GM18502 (cell line): ENCODE results near the gene RAN.
"Not testable (repeated sequence)": the region's sequence is repeated elsewhere in the genome, so short reads cannot be mapped to it uniquely, and the experiment has no call there.

Experiments used
- ATAC-seq: cut with Tn5 transposase; IDR thresholded peaks from one replicate; pipeline ENCODE4 v1.9.1; 2021; ENCODE audit warnings: mild to moderate bottlenecking; ENCODE audit not compliant: unreplicated experiment, poor library complexity

RAN gene

DNA sequence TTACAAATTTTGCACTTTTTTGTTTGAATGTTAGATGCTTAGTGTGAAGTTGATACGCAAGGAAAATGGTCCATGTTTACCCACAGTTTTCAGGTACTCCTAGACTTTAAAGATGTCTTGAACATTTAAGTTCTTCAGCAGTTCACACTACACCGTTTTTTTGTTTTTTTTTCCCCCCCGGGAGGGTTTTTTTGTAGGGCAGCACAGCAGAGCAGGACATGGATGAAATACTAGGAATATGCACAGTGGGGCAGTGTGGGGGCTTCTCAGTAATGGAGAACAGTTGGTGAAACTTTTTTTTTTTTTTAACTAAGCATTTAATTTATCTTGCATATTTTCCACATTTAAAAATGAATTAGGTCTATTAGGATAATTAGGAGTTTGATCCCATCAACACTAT is 4.9 kb downstream of the RAN start:
- ATAC-seq = no peak

GRCh38 chr12:130877333-130877732 is 5.5 kb downstream of the RAN start:
- no peak for ATAC-seq

DNA sequence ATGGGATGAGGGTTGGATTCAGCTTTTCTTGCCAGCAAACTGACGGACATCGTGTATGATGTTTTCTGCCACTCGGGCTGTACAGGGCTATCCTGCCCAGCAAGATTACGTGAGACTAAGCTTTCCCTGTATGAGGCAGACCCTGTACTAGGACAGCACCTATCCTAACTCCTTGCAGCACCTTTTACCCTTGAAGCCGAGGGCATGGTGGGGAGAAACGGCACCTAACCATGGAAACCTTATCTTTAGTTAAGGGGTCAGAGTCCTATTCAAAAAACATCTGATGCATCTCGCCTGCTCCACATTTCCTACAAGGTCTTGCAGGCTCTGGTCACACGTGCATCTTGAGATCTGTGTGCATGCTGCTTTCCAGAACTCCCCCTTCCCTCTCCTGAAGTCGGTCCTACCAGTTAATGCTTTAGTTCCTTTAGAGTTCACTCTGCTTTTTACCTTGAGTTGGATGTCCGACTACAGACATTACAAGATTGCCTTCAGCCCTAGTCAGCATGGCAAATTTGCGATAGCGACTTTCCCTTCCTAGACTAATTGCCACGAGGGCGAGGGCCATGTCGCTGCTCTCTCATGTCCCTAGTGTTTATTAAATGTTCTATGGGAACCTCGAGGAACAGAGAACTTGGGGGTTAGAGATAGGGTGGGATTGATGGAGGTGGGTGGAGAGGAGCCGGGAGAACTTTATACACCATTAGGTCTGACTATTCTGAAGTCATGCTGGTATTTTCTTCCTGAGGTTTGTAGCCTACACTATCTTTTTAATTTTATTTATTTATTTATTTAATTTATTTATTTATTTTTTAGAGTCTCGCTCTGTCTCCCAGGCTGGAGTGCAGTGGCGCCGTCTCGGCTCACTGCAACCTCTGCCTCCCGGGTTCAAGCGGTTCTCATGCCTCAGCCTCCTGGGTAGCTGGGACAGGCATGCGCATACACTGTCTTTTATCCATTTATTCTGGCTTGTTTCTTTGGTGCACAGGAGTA is 6.6 kb downstream of the RAN start:
- ATAC-seq = no peak

- ATAC-seq = peak; percentile 83
Observed at GRCh38 chr12:130879212-130879686, 7.4 kb downstream of the RAN start.

GRCh38 chr12:130879781-130880389 is 8.0 kb downstream of the RAN start:
- ATAC-seq = peak; percentile 14

- ATAC-seq = peak; percentile 61
Observed at GRCh38 chr12:130880411-130880885, 8.6 kb downstream of the RAN start.

GRCh38 chr12:130881046-130881445 is 9.2 kb downstream of the RAN start:
- ATAC-seq = no peak

DNA sequence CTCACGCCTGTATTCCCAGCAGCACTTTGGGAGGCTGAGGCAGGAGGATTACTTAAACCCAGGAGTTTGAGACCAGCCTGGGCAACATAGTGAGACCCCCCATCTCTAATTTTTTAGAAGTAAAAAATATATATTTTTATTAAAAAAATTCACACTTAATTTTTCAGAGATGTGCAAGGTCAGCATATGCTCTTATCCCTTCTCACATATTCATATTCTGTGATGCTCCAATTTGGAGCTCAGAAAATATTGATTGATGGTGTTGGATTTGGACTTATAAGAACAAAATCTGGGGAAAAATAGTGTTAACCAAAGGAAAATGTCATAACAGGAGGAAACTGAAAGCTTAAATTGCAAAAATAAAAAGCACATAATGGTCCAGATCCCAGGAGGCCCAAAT is 9.7 kb downstream of the RAN start:
- ATAC-seq = no peak

- ATAC-seq = not testable (repeated sequence)
Observed at GRCh38 chr12:130887190-130887589, 15.3 kb downstream of the RAN start.

DNA sequence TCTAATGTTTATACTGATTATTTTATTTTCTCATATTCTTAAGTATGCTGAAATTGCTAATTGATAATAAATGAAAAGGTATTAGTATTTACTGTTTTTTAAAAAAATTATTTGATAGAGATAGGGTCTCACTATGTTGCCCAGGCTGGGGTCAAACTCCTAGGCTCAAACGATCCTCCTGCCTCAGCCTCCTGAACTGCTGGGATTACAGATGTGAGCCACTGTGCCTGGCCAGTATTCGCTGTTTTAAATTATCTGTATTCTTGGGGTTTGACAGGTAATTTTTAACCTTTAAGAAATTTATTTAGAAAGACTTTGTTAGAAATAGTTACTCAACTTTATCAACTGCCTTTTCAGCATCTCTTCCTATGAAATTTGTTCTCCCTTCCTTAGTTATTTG is 32.2 kb downstream of the RAN start:
- ATAC-seq = no peak

DNA sequence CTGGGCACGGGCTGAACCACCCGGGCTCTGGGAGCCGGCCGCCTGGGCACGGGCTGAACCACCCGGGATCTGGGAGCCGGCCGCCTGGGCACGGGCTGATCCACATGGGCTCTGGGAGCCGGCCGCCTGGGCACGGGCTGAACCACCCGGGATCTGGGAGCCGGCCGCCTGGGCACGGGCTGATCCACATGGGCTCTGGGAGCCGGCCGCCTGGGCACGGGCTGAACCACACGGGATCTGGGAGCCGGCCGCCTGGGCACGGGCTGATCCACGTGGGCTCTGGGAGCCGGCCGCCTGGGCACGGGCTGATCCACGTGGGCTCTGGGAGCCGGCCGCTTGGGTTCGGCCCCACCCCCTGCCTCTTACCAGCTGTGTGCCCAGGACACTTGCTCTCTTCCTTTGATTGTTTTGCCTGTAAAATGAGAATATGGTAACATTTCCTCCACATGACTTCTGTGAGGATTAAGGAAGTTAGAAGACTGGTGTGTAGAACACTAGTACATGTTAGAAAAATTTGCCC is 33.1 kb downstream of the RAN start:
- not testable (repeated sequence) for ATAC-seq

DNA sequence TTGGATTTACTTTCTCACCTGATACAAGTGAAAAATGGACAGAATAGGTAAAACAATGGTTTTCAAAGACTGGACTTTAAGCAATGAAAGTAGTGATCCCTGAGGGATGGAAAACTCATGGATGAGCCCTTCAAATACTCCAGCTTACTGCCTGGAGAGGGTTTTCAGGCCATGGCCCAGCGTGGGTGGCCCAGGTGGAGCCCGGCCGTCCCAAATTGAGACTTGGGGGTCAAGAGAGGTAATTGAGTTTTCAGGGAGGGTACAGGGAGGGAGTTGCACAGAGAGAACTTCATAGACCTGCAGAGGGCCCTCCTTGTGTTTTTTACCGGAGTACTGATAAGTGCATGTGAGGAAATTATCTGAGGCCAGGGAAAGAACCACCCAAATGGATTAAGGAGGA is 37.2 kb downstream of the RAN start:
- ATAC-seq = no peak

DNA sequence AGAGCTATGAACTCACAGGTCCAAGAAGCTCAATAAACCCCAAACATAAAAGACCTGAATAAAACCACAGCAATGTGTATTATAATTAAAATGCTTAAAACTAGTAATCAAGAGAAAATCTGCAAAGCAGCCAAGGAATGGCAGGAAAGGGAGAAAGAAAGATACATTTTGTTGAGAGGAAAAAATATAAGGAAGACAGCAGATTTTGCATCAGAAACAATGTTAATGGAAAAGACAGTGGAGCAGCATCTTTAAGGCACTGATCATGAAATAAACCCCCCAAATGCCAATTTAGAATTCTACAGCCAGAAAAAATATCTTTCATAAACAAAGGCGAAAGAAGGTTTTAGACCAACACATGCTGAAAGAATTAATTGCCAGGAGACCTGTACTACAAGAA is 39.3 kb downstream of the RAN start:
- no peak for ATAC-seq

DNA sequence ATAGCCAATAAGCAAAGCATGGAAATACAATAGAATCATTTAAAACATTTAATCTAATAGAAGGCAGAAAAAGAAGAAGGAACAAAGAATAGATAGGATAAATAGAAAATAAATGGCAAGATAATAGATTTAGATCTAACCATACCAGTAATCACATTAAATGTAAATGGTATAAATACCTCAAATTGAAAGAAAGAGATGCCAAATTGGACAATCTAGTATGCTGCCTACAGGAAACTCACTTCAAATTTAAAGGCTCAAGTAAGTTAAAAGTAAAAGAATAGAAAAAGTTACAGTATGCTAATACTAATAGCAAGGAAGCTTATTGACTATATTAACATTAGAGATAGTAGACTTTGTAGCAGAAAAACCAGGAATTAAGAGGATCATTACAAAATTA is 40.1 kb downstream of the RAN start:
- no peak for ATAC-seq

GRCh38 chr12:130916241-130916911 is 44.5 kb downstream of the RAN start:
- ATAC-seq = no peak

- no peak for ATAC-seq
Observed at GRCh38 chr12:130917607-130918006, 45.7 kb downstream of the RAN start.

GRCh38 chr12:130919086-130919485 is 47.2 kb downstream of the RAN start:
- no peak for ATAC-seq

DNA sequence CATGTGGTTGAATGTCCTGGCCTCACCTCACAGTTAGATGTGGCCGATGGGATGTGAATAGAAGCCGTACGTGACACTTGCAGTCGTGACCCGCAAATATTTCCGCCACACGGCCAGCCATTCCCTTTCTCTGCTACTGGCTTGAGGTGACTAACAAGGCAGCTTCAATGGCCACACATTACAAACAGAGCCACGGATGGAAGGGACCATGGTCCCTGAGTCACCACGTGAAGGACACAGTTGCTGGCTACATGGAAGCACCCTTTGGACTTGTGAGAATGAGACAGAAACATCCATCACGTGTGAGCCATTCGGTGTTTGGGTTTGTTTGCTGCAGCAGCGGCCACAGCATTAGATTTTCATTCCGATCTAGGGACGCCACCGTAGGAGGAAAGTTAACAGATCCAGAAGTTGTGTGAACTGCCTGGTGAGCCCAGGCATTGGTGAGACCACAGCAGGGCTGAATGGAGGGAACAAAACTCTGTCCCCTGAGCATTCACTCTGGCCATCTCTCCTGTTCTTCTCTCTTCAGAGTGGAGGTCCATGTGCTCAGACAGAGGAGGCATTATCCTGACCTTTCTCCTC is 48.3 kb downstream of the RAN start:
- ATAC-seq = no peak

DNA sequence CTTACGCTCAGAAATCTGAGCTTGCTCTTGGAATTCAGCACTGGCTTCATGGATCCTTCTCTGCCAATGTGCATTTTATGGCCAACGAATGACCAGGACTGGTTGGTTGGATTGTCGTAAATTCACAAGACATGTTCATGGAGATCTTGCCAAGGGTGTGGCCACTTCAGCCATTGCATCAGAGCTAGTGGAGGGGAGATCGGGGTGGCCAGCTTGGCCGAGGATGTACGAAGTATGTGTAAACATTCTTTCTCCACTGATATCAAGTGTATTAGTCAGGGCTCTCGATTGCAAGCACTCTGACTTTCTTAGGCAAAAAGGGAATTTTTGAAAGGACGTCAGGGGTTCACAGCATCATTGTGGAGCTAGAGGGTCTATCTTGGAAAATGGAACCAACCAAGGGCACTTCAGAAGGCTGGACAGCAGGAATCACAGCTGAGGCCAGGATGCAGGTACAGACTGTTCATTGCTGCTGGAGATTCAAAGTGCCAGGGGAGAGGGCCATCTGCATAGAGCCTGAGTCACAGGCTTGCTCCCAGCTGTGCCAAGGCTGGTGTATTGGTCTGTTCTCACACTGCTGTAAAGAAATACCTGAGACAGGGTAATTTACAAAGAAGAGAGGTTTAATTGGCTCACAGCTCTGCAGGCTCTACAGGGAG is 49.0 kb downstream of the RAN start:
- no peak for ATAC-seq

- no peak for ATAC-seq
Observed at GRCh38 chr12:130922511-130922953, 50.7 kb downstream of the RAN start.
